Left renal pelvis (tissue), 4 donors: ENCODE results near the gene OXSR1. TPM values are rescaled to one million over a fixed set of nuclear protein-coding genes. Genes with fewer than 3 reads are reported as not detected.
"Not testable (repeated sequence)": the region's sequence is repeated elsewhere in the genome, so short reads cannot be mapped to it uniquely, and the experiment has no call there.

Source experiments
- DNase-seq, 4 donors: peaks; one replicate each; pipeline ENCODE4 v3.0.0-alpha.2; 2013; ENCODE audit warnings: low read depth in 4 of 4, low spot score in 3 of 4
- polyA plus RNA-seq, 4 donors: library from polyadenylated mRNA; unstranded; fragments of 120-200 nt; gene quantifications; one replicate each; pipeline ENCODE4 v1.2.1, GENCODE V29; 2013; ENCODE audit not compliant: insufficient read length in 4 of 4

OXSR1 gene
- polyA plus RNA-seq, 4 donors = 33.5 to 56.5 (median 46.8) TPM

- DNase-seq = no peak
Measured at GRCh38 chr3:38141173-38141951, 24.0 kb upstream of the OXSR1 start.

DNA sequence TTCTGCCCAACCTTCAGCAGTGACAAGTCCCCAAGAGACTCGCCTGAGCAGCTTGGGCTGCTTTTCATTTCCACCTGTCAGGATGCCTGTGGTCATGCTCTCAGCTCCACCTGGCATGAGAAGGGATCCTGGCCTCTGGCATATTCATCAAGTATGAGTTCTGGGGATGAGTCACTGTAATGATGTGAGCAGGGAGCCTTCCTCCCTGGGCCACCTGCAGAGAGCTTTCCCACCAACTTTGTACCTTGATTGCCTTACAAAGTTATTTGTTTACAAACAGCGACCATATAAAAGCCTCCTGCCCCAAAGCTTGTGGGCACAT lies 23.4 kb upstream of the OXSR1 start:
- no peak for DNase-seq

GRCh38 chr3:38142959-38143358 lies 22.4 kb upstream of the OXSR1 start:
- no peak for DNase-seq

DNA sequence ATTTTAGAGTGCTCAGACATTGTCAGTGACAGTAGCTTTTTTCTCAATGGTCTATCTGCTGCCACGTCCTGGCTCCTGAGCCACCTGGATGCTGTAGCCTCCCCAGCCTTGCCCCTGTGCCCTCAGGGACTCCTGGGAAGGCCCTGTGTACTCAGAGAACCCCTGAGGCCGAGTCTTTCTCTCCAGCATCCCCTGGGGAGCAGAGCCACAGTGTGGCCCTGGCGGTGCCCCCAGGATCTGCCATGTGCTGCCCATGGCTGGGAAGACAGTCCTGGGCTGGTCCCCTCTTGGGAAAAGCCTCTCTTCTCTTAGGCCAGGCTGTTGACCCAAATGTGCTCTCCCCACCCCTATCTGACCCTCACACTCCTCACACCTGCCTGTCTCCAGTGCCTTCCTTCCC lies 21.8 kb upstream of the OXSR1 start:
- DNase-seq = no peak

DNA sequence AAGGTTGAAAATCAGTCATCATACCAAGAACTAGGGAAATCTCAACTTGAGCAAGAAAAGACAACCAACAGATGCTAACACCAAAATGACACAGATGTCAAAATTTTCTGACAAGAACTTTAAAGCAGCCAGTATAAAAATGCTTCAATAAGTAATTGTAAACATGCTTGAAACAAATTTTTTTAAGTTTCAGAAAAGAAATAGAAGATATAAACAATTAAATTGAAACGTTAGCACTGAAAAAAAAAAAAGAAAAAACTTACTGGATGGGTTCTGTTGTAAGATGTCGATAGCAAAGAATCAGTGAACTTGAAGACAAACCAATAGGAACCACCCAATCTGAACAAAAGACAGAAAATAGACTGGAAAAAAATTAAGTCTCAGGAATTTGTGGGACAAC lies 18.8 kb upstream of the OXSR1 start:
- no peak for DNase-seq

DNA sequence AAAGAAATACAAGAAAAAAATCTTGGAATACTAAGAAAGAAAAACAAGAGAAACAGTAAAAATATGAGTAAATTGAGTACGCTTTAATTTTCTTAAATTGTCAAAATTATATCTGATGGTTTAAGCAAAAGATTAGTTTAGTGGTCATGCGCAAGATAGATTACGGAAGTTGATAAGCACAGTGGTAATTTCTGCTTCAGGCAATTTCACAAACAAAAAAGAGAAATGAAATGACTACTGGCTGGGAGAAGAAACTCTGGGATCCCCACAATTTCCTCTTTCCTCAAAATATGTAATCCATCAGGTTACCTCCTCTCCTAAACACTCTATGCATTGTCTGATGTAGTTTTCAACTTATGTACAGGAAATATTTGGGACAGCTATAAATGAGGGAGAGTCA lies 17.9 kb upstream of the OXSR1 start:
- no peak for DNase-seq

GRCh38 chr3:38148311-38148882 lies 16.9 kb upstream of the OXSR1 start:
- no peak for DNase-seq

GRCh38 chr3:38149708-38150107 lies 15.6 kb upstream of the OXSR1 start:
- no peak for DNase-seq

- DNase-seq = no peak
Measured at GRCh38 chr3:38150780-38151528, 14.4 kb upstream of the OXSR1 start.

- no peak for DNase-seq
Measured at GRCh38 chr3:38151667-38152265, 13.6 kb upstream of the OXSR1 start.

- no peak for DNase-seq
Measured at GRCh38 chr3:38152609-38153008, 12.7 kb upstream of the OXSR1 start.

GRCh38 chr3:38153221-38153620 lies 12.1 kb upstream of the OXSR1 start:
- DNase-seq = no peak

DNA sequence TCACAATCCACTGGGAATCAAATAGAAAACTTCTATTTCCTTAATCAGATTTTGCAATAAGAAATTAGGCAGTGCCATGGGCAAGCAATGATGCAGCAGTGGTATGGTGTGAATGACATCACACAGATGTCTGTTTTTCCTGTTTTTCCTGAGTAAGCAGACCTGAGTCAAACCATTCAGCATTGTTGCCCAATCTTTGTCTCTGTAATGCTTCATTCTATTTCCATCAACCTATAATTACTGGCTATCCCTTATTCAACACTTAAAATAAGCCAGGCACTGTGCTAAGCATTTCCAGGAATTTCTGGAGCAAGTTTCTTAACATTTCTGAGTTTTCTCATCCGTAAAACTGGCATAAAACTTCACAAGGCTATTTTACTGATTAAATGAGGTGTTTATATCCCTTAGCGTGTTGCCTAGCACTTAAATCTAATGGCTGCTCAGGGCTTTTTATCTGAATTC lies 11.3 kb upstream of the OXSR1 start:
- no peak for DNase-seq

GRCh38 chr3:38154625-38155255 lies 10.6 kb upstream of the OXSR1 start:
- no peak for DNase-seq

DNA sequence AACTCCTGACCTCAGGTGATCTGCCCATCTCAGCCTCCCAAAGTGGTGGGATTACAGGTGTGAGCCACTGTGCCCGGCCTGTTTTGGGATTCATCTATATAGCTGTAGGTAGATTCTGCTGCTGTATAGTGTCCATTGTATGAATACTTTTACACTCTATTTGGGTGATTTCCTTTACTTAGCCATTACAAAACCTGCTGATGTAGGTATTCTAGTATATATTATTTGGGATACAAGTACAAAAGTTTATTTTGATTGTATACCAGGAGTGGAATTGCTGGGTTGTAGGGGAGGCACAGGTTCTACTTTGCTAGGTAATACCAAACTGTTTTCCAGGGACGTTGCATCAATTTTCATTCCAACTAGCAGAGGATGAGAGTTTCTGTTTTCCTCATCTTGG lies 9.5 kb upstream of the OXSR1 start:
- DNase-seq = no peak

GRCh38 chr3:38157117-38157516 lies 8.2 kb upstream of the OXSR1 start:
- DNase-seq = no peak

DNA sequence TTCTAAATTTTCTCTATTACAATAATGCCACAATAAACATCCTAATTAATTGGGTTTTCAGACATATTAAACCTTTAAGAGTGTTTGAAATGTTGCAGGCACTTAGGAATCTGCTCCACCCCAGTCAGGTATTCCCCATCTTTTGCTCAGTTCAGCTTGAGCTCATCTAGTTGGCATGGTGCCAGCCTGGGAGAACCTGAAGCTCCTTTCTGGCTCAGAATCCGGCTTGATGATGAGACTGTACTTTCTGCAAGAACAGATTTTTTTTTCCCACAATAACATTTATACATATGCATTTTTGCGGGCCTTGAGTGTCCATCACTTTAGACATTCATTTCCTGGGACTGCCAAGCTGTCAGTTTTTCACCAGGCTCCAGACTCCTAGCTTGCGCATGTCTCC lies 7.7 kb upstream of the OXSR1 start:
- no peak for DNase-seq

DNA sequence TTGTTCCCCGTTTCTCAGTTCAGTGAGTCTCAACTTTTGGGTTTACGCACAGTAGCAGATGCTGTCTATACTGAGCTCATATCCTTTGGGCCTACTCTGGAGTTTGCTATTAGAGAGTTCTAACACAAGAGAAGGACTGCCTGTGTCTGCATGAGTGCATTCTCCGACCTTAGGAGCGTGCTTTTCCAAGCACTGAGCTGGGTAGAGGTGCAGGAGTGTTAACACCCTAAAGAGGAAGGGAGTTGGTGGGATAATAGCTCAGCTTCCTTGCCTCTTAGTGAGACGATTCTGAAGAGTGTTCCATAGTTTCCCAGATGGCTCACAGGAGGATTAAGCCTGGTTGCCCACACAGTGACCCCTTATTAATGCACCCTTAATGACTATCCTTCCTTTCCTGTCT lies 6.9 kb upstream of the OXSR1 start:
- no peak for DNase-seq

DNA sequence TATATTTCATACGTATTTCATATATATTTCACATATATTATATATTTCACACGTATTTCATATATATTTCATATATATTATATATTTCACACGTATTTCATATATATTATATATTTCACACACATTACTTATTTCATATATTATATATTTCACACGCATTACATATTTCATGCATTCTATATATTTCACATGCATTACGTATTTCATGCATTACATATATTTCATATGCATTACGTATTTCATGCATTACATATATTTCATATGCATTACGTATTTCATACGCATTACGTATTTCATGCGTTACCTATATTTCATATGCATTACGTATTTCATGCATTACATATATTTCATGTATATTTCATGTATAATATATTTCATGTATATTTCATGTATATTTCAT lies 4.6 kb upstream of the OXSR1 start:
- not testable (repeated sequence) for DNase-seq

- DNase-seq = no peak
Measured at GRCh38 chr3:38163117-38163840, 2.1 kb upstream of the OXSR1 start.
